H1 (cell line): ENCODE data around the gene DPF3. TPM values are rescaled to one million over a fixed set of nuclear protein-coding genes. Genes with fewer than 3 reads are reported as not detected.

Experiments used
- CTCF ChIA-PET: fragments of 300-600 bp; sonication (Branson Sonifier 250); formaldehyde crosslinking; loops from one replicate; lab custom pipeline; 2021; ENCODE audit not compliant: partially characterized antibody; lab: Charles Lee
- POLR2A ChIA-PET: fragments of 300-600 bp; sonication (Branson Sonifier 250); formaldehyde crosslinking; loops from one replicate; lab custom pipeline; 2021; ENCODE audit warnings: inconsistent platforms; ENCODE audit not compliant: partially characterized antibody; lab: Charles Lee
- DNase-seq, 2 experiments: peaks; one replicate each; pipeline versions ENCODE4 v3.0.0 to v3.0.0-alpha.2; 2010 to 2022; ENCODE audit warnings: low spot score in 2 of 2, low read depth in 1 of 2, mixed read lengths in 1 of 2
- FAIRE-seq: peaks from 2 replicates; lab custom pipeline; 2011; peaks lifted over from hg19 to GRCh38; lab: Jason Lieb, UNC
- H2AFZ ChIP-seq: 2 replicates; pipeline ENCODE4 v1.8.1; 2012; ENCODE audit warnings: low read length, inconsistent platforms
- H2AK5ac ChIP-seq: 2 replicates; pipeline ENCODE4 v1.6.1; 2013; ENCODE audit warnings: low read depth, low read length
- H2BK120ac ChIP-seq: replicated peaks from 2 replicates; pipeline ENCODE3; 2013; ENCODE audit warnings: low read depth, low read length, inconsistent platforms
- H2BK12ac ChIP-seq: 2 replicates; pipeline ENCODE4 v1.6.1; 2013; ENCODE audit warnings: low read depth, low read length
- H2BK15ac ChIP-seq: 2 replicates; pipeline ENCODE4 v1.6.1; 2013; ENCODE audit warnings: low read length
- H2BK20ac ChIP-seq: 2 replicates; pipeline ENCODE4 v1.6.1; 2013; ENCODE audit warnings: low read length
- H2BK5ac ChIP-seq: 2 replicates; pipeline ENCODE4 v1.6.1; 2013; ENCODE audit warnings: low read depth, low read length
- H3K14ac ChIP-seq: 2 replicates; pipeline ENCODE4 v1.6.1; 2013; ENCODE audit warnings: inconsistent platforms; ENCODE audit not compliant: insufficient read length
- H3K18ac ChIP-seq: 2 replicates; pipeline ENCODE4 v1.6.1; 2013; ENCODE audit warnings: low read length; ENCODE audit errors: extremely low read depth
- H3K23ac ChIP-seq: 2 replicates; pipeline ENCODE4 v1.6.1; 2013; ENCODE audit warnings: inconsistent platforms; ENCODE audit not compliant: insufficient read length
- H3K23me2 ChIP-seq: 2 replicates; pipeline ENCODE4 v1.6.1; 2013; ENCODE audit warnings: low read depth, low read length
- H3K27ac ChIP-seq: 2 replicates; pipeline ENCODE4 v1.6.1; 2011; ENCODE audit warnings: low read depth, low read length, inconsistent platforms
- H3K27me3 ChIP-seq, 4 experiments: replicated peaks in 1 of 4; 1 replicate in 1 of 4; 2 replicates in 3 of 4; pipeline versions ENCODE4 v1.6.1 to v1.8.1; 2011 to 2013; ENCODE audit warnings: low read length in 3 of 4, mild to moderate bottlenecking in 3 of 4, inconsistent platforms in 2 of 4, mixed read lengths in 2 of 4, moderate library complexity in 1 of 4; ENCODE audit not compliant: control insufficient read depth in 3 of 4, insufficient read depth in 3 of 4; ENCODE audit errors: extremely low read depth in 1 of 4
- H3K36me3 ChIP-seq, 4 experiments: 2 replicates each; pipeline versions ENCODE4 v1.6.1 to v1.8.1; 2011 to 2013; ENCODE audit warnings: mild to moderate bottlenecking in 4 of 4, low read length in 3 of 4, moderate library complexity in 2 of 4, control low read depth in 1 of 4, inconsistent platforms in 1 of 4; ENCODE audit not compliant: insufficient read depth in 4 of 4, control insufficient read depth in 2 of 4
- H3K4ac ChIP-seq: replicated peaks from 2 replicates; pipeline ENCODE3; 2013; ENCODE audit warnings: low read length, low read depth, mixed read lengths, inconsistent platforms; ENCODE audit not compliant: insufficient read length
- H3K4me1 ChIP-seq, 4 experiments: replicated peaks in 1 of 4; 1 replicate in 1 of 4; 2 replicates in 3 of 4; pipeline versions ENCODE4 v1.6.1 to v1.8.1; 2011 to 2013; ENCODE audit warnings: low read length in 3 of 4, inconsistent platforms in 2 of 4, mixed read lengths in 1 of 4; ENCODE audit not compliant: insufficient read depth in 4 of 4, control insufficient read depth in 3 of 4
- H3K4me2 ChIP-seq, 2 experiments: 2 replicates each; pipeline versions ENCODE4 v1.6.1 to v1.8.1; 2011 to 2013; ENCODE audit warnings: low read depth in 2 of 2, low read length in 2 of 2, control low read depth in 1 of 2, inconsistent platforms in 1 of 2, mild to moderate bottlenecking in 1 of 2; ENCODE audit not compliant: insufficient read depth in 1 of 2
- H3K4me3 ChIP-seq, 4 experiments: fragments of 200-600, 300-600 bp in 1 of 4; sonication (generic), shearing (Covaris generic), sonication (Bioruptor Twin) in 1 of 4; 2 replicates each; pipeline versions ENCODE4 v1.5.1 to v1.8.1; 2011 to 2016; ENCODE audit warnings: low read length in 4 of 4, low read depth in 3 of 4, control low read depth in 2 of 4, inconsistent platforms in 2 of 4, mild to moderate bottlenecking in 2 of 4, mixed read lengths in 1 of 4, moderate library complexity in 1 of 4; ENCODE audit not compliant: insufficient read depth in 2 of 4; ENCODE audit errors: extremely low read depth in 1 of 4
- H3K56ac ChIP-seq: replicated peaks from 2 replicates; pipeline ENCODE3; 2013; ENCODE audit warnings: low read depth, mild to moderate bottlenecking, mixed read lengths, low read length, inconsistent platforms; ENCODE audit not compliant: insufficient read length
- H3K79me1 ChIP-seq: 2 replicates; pipeline ENCODE4 v1.6.1; 2013; ENCODE audit warnings: low read depth, low read length, control low read depth
- H3K79me2 ChIP-seq, 2 experiments: 2 replicates each; pipeline versions ENCODE4 v1.6.1 to v1.8.1; 2012 to 2013; ENCODE audit warnings: low read length in 2 of 2, mild to moderate bottlenecking in 2 of 2, inconsistent platforms in 1 of 2; ENCODE audit not compliant: insufficient read depth in 2 of 2, control insufficient read depth in 1 of 2
- H3K9ac ChIP-seq, 4 experiments: replicated peaks in 1 of 4; 1 replicate in 1 of 4; 2 replicates in 3 of 4; pipeline versions ENCODE4 v1.6.1 to v1.8.1; 2011 to 2013; ENCODE audit warnings: low read depth in 3 of 4, low read length in 3 of 4, control low read depth in 2 of 4, mild to moderate bottlenecking in 2 of 4, moderate library complexity in 2 of 4, inconsistent platforms in 1 of 4; ENCODE audit errors: extremely low read depth in 1 of 4
- H3K9me3 ChIP-seq, 2 experiments: 2 replicates each; pipeline versions ENCODE4 v1.6.1 to v1.8.1; 2012 to 2013; ENCODE audit warnings: mild to moderate bottlenecking in 2 of 2, moderate library complexity in 2 of 2, control low read depth in 1 of 2, inconsistent platforms in 1 of 2, low read depth in 1 of 2, low read length in 1 of 2, mixed read lengths in 1 of 2; ENCODE audit not compliant: insufficient read depth in 2 of 2
- H4K20me1 ChIP-seq, 2 experiments: replicated peaks in 1 of 2; 2 replicates each; pipeline versions ENCODE3 to v1.8.1; 2011 to 2013; ENCODE audit warnings: inconsistent platforms in 2 of 2, low read length in 2 of 2, mild to moderate bottlenecking in 1 of 2; ENCODE audit not compliant: insufficient read depth in 2 of 2, control insufficient read depth in 1 of 2
- H4K5ac ChIP-seq: 2 replicates; pipeline ENCODE4 v1.6.1; 2013; ENCODE audit warnings: low read length, low read depth, mixed read lengths, inconsistent platforms; ENCODE audit not compliant: insufficient read length
- H4K8ac ChIP-seq: 2 replicates; pipeline ENCODE4 v1.8.0; 2013; ENCODE audit warnings: mild to moderate bottlenecking, moderate library complexity, low read length, inconsistent platforms; ENCODE audit not compliant: insufficient read depth; ENCODE audit errors: extremely low read depth
- H4K91ac ChIP-seq: replicated peaks from 2 replicates; pipeline ENCODE3; 2013; ENCODE audit warnings: low read length, mixed read lengths, inconsistent platforms; ENCODE audit not compliant: insufficient read length
- CHD2 ChIP-seq: IDR thresholded peaks from 2 replicates; pipeline ENCODE4 v1.6.1; 2012; ENCODE audit warnings: low read length, improper control_type of control experiment
- EGR1 ChIP-seq: IDR thresholded peaks from 2 replicates; pipeline ENCODE4 v1.6.1; 2011; ENCODE audit warnings: low read depth, low read length, borderline replicate concordance
- HDAC2 ChIP-seq, 2 experiments: fragments of 300-600 bp in 1 of 2; sonication (generic) in 1 of 2; IDR thresholded peaks; 2 replicates each; pipeline ENCODE4 v1.6.1; 2011 to 2012; ENCODE audit warnings: low read depth in 2 of 2, low read length in 2 of 2, mild to moderate bottlenecking in 2 of 2, moderate library complexity in 2 of 2, borderline replicate concordance in 1 of 2, inconsistent platforms in 1 of 2
- KDM5A ChIP-seq: fragments of 200-600 bp; IDR thresholded peaks from 2 replicates; pipeline ENCODE4 v1.7.1; 2012; ENCODE audit warnings: mild to moderate bottlenecking, low read length, inconsistent platforms, mixed read lengths
- PHF8 ChIP-seq: fragments of 200-600 bp; sonication (generic); conservative IDR thresholded peaks from 2 replicates; pipeline ENCODE4 v1.7.1; 2012; ENCODE audit warnings: low read depth, mild to moderate bottlenecking, inconsistent platforms, low read length, moderate library complexity
- RXRA ChIP-seq: IDR thresholded peaks from 2 replicates; pipeline ENCODE4 v1.6.1; 2011; ENCODE audit warnings: low read depth, mild to moderate bottlenecking, low read length, moderate library complexity; ENCODE audit not compliant: insufficient read depth
- SIRT6 ChIP-seq: IDR thresholded peaks from one replicate; pipeline ENCODE4 v1.7.1; 2012; ENCODE audit warnings: low read length, inconsistent platforms
- SP2 ChIP-seq: IDR thresholded peaks from 2 replicates; pipeline ENCODE4 v1.6.1; 2012; ENCODE audit warnings: mild to moderate bottlenecking, low read length, inconsistent platforms
- SP4 ChIP-seq: IDR thresholded peaks from 2 replicates; pipeline ENCODE4 v1.6.1; 2012; ENCODE audit warnings: low read length, inconsistent platforms
- TAF1 ChIP-seq: IDR thresholded peaks from 2 replicates; pipeline ENCODE4 v1.6.1; 2011; ENCODE audit warnings: mild to moderate bottlenecking, low read depth, low read length
- WGBS, 2 experiments: shearing (Covaris generic) in 1 of 2; methylation state at CpG; one replicate each; pipeline versions ENCODE4 v1.1.6 to v1.1.7; 2013 to 2015; ENCODE audit warnings: low lambda C conversion rate in 2 of 2, mixed read lengths in 2 of 2, inconsistent platforms in 1 of 2, low coverage in 1 of 2, missing lambda C conversion rate in 1 of 2; ENCODE audit not compliant: insufficient replicate concordance in 2 of 2, insufficient coverage in 1 of 2, insufficient read length in 1 of 2; ENCODE audit errors: extremely low coverage in 1 of 2, missing lambda C conversion rate in 1 of 2; 5-methylcytosine and 5-hydroxymethylcytosine counted together
- polyA plus RNA-seq, 7 experiments: library from polyadenylated mRNA; depleted of rRNA in 3 of 7; stranded (reverse) in 5 of 7; unstranded in 2 of 7; fragments of >200 nt in 5 of 7; fragments of 200-250 nt in 2 of 7; gene quantifications; 1 replicate in 5 of 7; 2 replicates in 1 of 7; 4 replicates in 1 of 7; pipeline versions ENCODE4 v1.2.1 to v1.2.3, GENCODE V29; 2011 to 2013; ENCODE audit warnings: missing spikeins in 2 of 7, mixed read lengths in 2 of 7
- total RNA-seq: library from RNA; stranded (reverse); fragmentation: NEBNext Ultra II Directional; extraction: Animal tissue kit (Norgen Biotek cat#: 25700); gene quantifications from 2 replicates; pipeline ENCODE4 v1.2.1, GENCODE V29; 2021
- TF ChIP-seq, protein P1 (sequence below): IDR thresholded peaks from 2 replicates; pipeline ENCODE4 v1.6.1; 2012; ENCODE audit warnings: low read length, inconsistent platforms

Gene DPF3
- total and polyA plus RNA-seq, 2 of the 8 experiments (the other 6 are each of a cell fraction or from before 2014, with no cell fraction given) = 0.19 TPM; not detected in 1

DNA sequence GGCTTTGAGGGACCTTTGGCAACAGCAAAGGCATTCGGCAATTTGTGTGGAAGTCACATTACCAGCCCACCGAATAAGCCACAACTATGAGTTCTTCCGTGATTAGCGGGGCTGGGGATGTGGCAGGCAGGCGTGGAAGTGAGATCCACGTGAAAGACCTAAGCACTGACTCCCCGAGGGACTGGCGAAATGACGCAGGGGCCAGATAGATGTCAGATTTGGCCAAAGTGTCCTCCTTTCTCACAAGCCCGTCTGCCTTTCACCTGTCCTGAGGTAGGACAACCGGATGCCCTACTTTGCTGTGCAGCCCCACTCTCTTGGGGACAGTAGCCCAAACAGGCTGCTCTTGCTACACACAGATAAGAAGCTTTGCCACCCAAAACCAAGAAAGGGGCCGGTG is 54.5 kb downstream of the DPF3 start:
- Histone ChIP-seq H2BK15ac (no peak overlapping the region), H3K56ac (no peak overlapping the region), H3K18ac (no peak overlapping the region), H3K9me3 (no peaks in the 10 kb centered on the region), H3K27me3 (no peaks in the 10 kb centered on the region), H3K4me3 (no peak overlapping the region), H2BK12ac (no peak overlapping the region), H3K4me1 (no peaks in the 10 kb centered on the region), H3K36me3 (no peaks in the 10 kb centered on the region), H3K23ac (no peak overlapping the region), H2AFZ (no peak overlapping the region; the same call in 1 of the 2 replicates), H2BK20ac (no peak overlapping the region), H3K14ac (no peak overlapping the region), H4K91ac (no peak overlapping the region), H4K5ac (no peak overlapping the region), H3K79me2 (no peaks in the 10 kb centered on the region), H3K23me2 (no peaks in the 10 kb centered on the region), H2AK5ac (no peak overlapping the region), H4K8ac (no peak overlapping the region), H3K79me1 (no peaks in the 10 kb centered on the region), H3K4me2 (no peak overlapping the region), H2BK120ac (no peak overlapping the region), H3K4ac (no peak overlapping the region), H2BK5ac (no peak overlapping the region), H3K27ac (no peak overlapping the region), H3K9ac (no peak overlapping the region), H4K20me1 (no peaks in the 10 kb centered on the region)
- FAIRE-seq = no peak
- ChIA-PET POLR2A (no interaction called here), CTCF (interaction anchor here (0.5 to 1.1 kb wide), 3 partner anchors 44 to 109 kb away, joined by 3 read pairs; no protein-coding TSS in a partner anchor)
- 88% methylated on average over 12 of the region's 12 CpGs; no CpG with 5 or more reads in 1 of the 2 experiments for WGBS, 2 experiments
- DNase-seq = no peak
- no peak for TF ChIP-seq TAF1
- TF ChIP-seq, protein P1, sequence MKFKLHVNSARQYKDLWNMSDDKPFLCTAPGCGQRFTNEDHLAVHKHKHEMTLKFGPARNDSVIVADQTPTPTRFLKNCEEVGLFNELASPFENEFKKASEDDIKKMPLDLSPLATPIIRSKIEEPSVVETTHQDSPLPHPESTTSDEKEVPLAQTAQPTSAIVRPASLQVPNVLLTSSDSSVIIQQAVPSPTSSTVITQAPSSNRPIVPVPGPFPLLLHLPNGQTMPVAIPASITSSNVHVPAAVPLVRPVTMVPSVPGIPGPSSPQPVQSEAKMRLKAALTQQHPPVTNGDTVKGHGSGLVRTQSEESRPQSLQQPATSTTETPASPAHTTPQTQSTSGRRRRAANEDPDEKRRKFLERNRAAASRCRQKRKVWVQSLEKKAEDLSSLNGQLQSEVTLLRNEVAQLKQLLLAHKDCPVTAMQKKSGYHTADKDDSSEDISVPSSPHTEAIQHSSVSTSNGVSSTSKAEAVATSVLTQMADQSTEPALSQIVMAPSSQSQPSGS = no peak
- no peak for TF ChIP-seq RXRA
- no peak for TF ChIP-seq EGR1
- TF ChIP-seq KDM5A = no peak
- no peak for TF ChIP-seq CHD2
- TF ChIP-seq SP2 = no peak
- TF ChIP-seq HDAC2 (IDR thresholded peaks at IDR 0.05; ENCODE audit: borderline replicate concordance in 1 of 2, low read depth in 2 of 2, low read length in 2 of 2) = no peak
- TF ChIP-seq SIRT6 = no peak
- TF ChIP-seq PHF8 = no peak
- no peak for TF ChIP-seq SP4
